Activated T-cell treated with anti-CD3 and anti-CD28 coated beads, Interleukin-2, amount 50 U/mL, for 4 hours (primary cell): ENCODE measurements around the gene DHRS9. TPM values are rescaled to one million over a fixed set of nuclear protein-coding genes. Genes with fewer than 3 reads are reported as not detected.

Experiments
- total RNA-seq, 3 donors: library from RNA; stranded (reverse); gene quantifications; one replicate each; pipeline ENCODE4 v1.2.1, GENCODE V29; 2021

Gene DHRS9
- total RNA-seq, 3 donors from 2014 or later, result 3.6 to 4.6 (median 3.9) TPM

Other genes with a start within 250 kb of the DHRS9 start
- 1 to 10 TPM; 2.1 to 3.7 (median 2.4) TPM for gene SPC25, start 179.1 kb upstream of the DHRS9 start, total RNA-seq
- not detected for gene G6PC2, start 168.3 kb upstream of the DHRS9 start, total RNA-seq
- not detected for gene ABCB11, start 38.2 kb upstream of the DHRS9 start, total RNA-seq